ENCODE measurements around the gene ANKS1A.

Gene ANKS1A

DNA sequence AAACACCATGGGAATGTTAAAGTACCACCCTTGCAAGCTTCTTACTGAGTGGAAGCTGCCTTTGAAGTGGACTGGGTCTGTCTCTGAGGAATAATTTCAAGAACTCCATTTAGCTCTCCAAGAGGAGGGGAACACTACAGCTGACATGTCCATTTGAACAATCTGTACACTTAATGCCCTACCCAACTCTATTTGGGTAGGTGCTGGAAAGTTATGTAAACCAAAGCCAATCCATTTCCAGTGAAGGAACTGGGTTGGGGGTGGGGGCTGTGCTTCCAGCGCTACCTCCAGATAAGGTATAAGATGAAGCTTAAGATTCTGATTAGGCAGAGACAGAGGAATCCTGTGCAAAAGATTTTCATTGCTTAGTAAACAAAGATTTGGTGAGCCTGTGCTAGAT lies 130.1 kb downstream of the ANKS1A start:
- DNase-seq (ENCODE audit: low read depth in 1 of 2, low spot score in 1 of 2) = no peak
- in situ Hi-C loops (cut with HindIII; ENCODE audit: low pct_unique_long_range_greater_than_20kb, low sequenced_read_pairs) = no loop called here
- no peak for TF ChIP-seq JUND (IDR thresholded peaks at IDR 0.05; ENCODE audit: low read depth)

GRCh38 chr6:35019831-35020230 lies 130.8 kb downstream of the ANKS1A start:
- no peak for TF ChIP-seq JUND (IDR thresholded peaks at IDR 0.05; ENCODE audit: low read depth)
- in situ Hi-C loops (cut with HindIII; ENCODE audit: low pct_unique_long_range_greater_than_20kb, low sequenced_read_pairs) = no loop called here
- DNase-seq (ENCODE audit: low read depth in 1 of 2, low spot score in 1 of 2) = no peak

- TF ChIP-seq JUND (IDR thresholded peaks at IDR 0.05; ENCODE audit: low read depth) = no peak
- in situ Hi-C loops (cut with HindIII; ENCODE audit: low pct_unique_long_range_greater_than_20kb, low sequenced_read_pairs) = no loop called here
- DNase-seq (ENCODE audit: low read depth in 1 of 2, low spot score in 1 of 2) = no peak
Observed at GRCh38 chr6:35021004-35021403, 131.9 kb downstream of the ANKS1A start.

DNA sequence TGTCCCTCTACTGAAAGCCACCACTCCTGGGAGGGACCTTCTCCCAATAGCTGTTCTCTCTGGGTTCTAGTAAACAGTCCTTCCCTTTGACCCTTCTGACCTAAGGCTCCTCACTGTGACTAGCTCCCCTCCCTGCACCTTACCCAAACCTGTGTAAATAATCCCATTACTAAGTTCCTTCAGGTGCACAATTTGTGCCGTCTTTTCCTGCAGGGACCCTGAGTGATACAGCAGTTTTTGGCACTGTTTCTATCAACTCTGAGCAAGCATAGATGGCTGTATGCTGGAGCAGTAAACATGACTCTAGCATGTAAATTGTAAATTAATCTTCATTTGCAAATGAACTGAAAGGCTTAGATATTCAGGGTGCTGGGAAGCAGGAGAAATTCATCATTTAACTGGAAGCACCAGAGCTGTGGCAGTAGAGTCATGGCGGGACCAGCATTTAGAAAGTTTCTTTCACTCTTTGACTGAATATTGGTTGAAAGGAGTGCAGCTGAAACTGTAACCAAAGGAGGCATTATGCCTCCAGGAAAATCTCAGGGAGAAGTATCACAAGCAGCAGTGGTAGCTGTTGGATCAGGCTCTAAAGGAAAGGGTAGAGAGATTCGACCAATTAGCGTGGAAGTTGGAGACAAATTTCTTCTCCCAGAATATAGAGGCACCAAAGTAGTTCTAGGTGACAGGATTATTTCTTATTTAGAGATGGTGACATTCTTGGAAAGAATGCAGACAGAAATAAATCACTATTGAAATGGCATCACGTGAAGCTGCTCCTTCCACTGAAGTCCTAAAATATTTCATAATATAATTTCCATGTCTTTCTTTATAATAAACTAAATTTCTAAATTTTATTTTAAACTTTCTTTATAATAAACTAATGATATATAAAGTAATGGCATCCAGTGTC lies 134.3 kb downstream of the ANKS1A start:
- in situ Hi-C loops (cut with HindIII; ENCODE audit: low pct_unique_long_range_greater_than_20kb, low sequenced_read_pairs) = no loop called here
- DNase-seq (ENCODE audit: low read depth in 1 of 2, low spot score in 1 of 2) = no peak
- TF ChIP-seq JUND (IDR thresholded peaks at IDR 0.05; ENCODE audit: low read depth) = no peak

- DNase-seq (ENCODE audit: low read depth in 1 of 2, low spot score in 1 of 2) = peak; percentile 34 to 70
- in situ Hi-C loops (cut with HindIII; ENCODE audit: low pct_unique_long_range_greater_than_20kb, low sequenced_read_pairs) = no loop called here
- TF ChIP-seq JUND (IDR thresholded peaks at IDR 0.05; ENCODE audit: low read depth) = no peak
Observed at GRCh38 chr6:35024551-35025054, 135.5 kb downstream of the ANKS1A start.

- TF ChIP-seq JUND (IDR thresholded peaks at IDR 0.05; ENCODE audit: low read depth) = no peak
- in situ Hi-C loops (cut with HindIII; ENCODE audit: low pct_unique_long_range_greater_than_20kb, low sequenced_read_pairs) = no loop called here
- DNase-seq (ENCODE audit: low read depth in 1 of 2, low spot score in 1 of 2) = no peak
Observed at GRCh38 chr6:35025232-35026188, 136.5 kb downstream of the ANKS1A start.

DNA sequence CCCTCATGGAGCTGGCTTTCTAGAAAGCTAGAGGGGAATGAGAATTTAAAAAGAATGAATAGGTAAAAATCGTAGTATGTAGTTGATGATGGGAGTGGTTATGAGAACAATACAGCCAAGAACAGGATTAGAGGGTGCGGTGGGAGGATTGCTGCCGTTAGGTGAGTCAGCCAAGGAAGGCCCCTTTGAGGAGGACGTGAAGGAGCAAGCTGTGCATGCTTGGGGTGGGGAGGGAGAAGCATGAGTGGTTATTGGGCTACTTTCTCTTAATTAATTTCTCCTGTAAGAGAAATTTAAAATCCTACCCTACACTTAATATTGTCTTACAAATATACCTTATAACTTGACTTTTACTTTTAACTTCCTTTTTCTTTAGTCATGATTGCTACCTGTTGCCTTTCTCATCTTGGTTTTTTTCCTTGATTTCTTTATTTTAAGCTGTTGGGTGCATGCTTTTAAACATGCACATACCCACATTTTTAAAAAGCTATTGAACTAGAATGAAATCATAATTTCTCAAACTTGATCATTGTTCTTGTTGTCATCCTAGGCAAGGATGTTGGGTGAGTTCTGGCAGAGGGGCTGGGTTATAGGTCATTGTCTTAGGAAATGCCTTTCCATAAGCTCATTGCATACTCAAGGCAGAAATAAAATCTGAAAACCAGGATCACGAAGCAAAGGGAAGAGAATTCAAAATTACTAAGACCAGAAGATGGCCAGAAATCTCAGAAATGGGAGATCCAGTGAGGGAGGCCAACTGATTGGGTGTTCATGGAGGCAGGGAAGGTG lies 137.6 kb downstream of the ANKS1A start:
- in situ Hi-C loops (cut with HindIII; ENCODE audit: low pct_unique_long_range_greater_than_20kb, low sequenced_read_pairs) = no loop called here
- TF ChIP-seq JUND (IDR thresholded peaks at IDR 0.05; ENCODE audit: low read depth) = no peak

GRCh38 chr6:35027807-35028206 lies 138.8 kb downstream of the ANKS1A start:
- no peak for DNase-seq (ENCODE audit: low read depth in 1 of 2, low spot score in 1 of 2)
- no peak for TF ChIP-seq JUND (IDR thresholded peaks at IDR 0.05; ENCODE audit: low read depth)
- in situ Hi-C loops (cut with HindIII; ENCODE audit: low pct_unique_long_range_greater_than_20kb, low sequenced_read_pairs) = no loop called here

More for the DNA sequence above, 137.6 kb downstream of the ANKS1A start:
- DNase-seq (ENCODE audit: low read depth in 1 of 2, low spot score in 1 of 2) = no peak

- DNase-seq (ENCODE audit: low read depth in 1 of 2, low spot score in 1 of 2) = no peak
- in situ Hi-C loops (cut with HindIII; ENCODE audit: low pct_unique_long_range_greater_than_20kb, low sequenced_read_pairs) = no loop called here
- TF ChIP-seq JUND (IDR thresholded peaks at IDR 0.05; ENCODE audit: low read depth) = no peak
Observed at GRCh38 chr6:35028781-35029769, 140.0 kb downstream of the ANKS1A start.

DNA sequence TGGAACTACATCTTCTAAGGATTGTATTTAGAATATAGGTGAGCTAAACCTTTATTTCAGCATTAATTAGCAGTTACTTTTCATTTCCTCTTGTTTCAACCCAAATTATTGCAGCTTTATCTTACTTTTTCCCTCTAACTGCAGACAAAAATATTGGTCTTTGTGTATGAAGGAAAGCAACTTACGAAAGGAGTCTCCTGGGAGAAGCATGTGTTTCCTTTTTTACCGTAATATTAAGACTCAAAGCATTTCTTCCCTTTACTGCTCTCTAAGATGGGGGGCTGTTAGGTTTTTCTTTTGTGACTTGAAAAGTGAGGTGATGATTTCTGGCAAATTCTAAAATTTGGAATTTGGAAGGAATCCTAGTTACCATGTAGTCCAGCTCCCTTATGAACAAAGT lies 141.0 kb downstream of the ANKS1A start:
- DNase-seq (ENCODE audit: low read depth in 1 of 2, low spot score in 1 of 2) = no peak
- in situ Hi-C loops (cut with HindIII; ENCODE audit: low pct_unique_long_range_greater_than_20kb, low sequenced_read_pairs) = no loop called here
- TF ChIP-seq JUND (IDR thresholded peaks at IDR 0.05; ENCODE audit: low read depth) = no peak

Measured in T47D (cell line).